GM18519 (cell line): Measurements from ENCODE around the gene MNT.

Experiments used
- ATAC-seq: cut with Tn5 transposase; IDR thresholded peaks from one replicate; pipeline ENCODE4 v1.9.1; 2021; ENCODE audit warnings: mild to moderate bottlenecking, moderate library complexity; ENCODE audit not compliant: unreplicated experiment, low FRiP score

Gene MNT

GRCh38 chr17:2366747-2367494 lies 33.9 kb downstream of the MNT start:
- no peak for ATAC-seq

- ATAC-seq: no peak
Observed at GRCh38 chr17:2365132-2365531, 35.7 kb downstream of the MNT start.

- no peak for ATAC-seq
Observed at GRCh38 chr17:2364763-2365116, 36.1 kb downstream of the MNT start.

GRCh38 chr17:2363851-2364762 lies 36.8 kb downstream of the MNT start:
- no peak for ATAC-seq

GRCh38 chr17:2363318-2363717 lies 37.5 kb downstream of the MNT start:
- no peak for ATAC-seq

DNA sequence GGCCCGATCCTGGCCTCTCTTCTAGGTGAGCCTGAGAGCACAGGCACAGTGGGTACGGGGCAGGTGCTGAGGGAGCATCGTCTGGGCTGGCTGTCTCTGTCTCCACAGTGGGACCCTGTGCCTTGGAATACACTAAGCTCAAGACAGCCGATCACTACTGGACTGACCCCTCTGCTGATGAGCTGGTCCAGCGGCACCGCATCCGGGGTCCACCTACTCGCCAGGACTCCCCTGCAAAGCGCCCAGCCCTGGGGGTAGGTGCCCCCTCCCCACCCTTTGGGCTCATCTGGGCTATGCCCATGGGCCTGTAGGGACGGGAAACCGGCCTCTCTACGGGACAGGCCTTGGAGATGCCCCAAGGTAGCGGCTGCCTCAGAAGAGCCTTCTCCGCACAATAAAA lies 38.0 kb downstream of the MNT start:
- ATAC-seq: no peak

DNA sequence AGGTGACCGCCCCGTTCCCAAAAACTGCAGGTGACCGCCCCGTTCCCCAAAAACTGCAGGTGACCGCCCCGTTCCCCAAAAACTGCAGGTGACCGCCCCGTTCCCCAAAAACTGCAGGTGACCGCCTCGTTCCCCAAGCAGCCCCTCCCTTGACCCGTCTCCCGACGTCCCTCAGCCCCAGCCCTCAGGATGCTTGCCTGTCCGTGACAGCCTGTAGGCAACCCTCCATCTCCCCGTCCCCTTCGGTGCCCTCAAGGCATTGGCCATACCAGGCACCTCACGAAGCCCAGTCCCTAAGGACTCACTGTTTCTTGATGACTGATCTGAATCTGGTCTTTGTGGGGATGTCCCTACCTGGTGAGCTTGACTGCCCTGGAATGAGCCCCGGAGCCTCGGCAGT lies 38.4 kb downstream of the MNT start:
- no peak for ATAC-seq

DNA sequence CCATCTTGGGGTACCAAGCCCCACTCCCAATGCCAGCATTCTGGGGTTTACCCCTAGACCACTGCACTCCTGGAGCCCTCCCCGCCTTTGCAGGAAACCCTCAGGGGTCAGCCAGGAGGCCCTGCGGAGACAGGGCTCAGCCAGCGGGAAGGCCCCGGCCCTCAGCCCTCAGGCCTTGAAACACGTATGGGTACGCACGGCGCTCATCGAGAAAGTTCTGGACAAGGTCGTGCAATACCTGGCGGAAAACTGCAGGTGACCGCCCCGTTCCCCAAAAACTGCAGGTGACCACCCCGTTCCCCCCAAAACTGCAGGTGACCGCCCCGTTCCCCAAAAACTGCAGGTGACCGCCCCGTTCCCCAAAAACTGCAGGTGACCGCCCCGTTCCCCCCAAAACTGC lies 38.8 kb downstream of the MNT start:
- ATAC-seq: no peak

- no peak for ATAC-seq
Observed at GRCh38 chr17:2361010-2361760, 39.7 kb downstream of the MNT start.

DNA sequence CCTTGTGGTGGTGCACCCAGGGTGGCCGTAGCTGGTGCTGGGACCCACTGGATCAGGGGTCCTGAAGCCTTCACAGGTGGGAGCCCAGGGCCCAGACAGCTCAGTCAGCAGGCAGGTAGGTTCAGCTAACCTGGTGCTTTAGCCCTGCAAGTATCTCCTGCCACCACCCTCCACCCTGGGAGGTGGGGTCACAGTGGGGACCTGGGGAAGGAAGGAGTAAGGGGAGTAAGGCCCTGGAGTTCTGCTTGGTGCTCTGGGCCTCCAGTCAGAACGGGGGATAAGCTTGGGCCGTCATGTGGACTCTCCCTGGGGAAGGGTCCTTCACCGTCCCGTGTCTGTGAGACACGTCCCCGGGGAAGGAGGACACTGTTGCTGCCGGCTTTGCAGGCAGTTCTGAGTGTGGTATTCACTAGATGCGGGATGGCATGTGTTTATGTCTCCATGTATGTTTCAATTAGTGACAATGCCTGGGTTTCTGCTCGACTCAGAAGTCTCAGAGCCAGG lies 42.9 kb downstream of the MNT start:
- ATAC-seq: no peak

- no peak for ATAC-seq
Observed at GRCh38 chr17:2357237-2357636, 43.6 kb downstream of the MNT start.

GRCh38 chr17:2354311-2354710 lies 46.5 kb downstream of the MNT start:
- no peak for ATAC-seq

DNA sequence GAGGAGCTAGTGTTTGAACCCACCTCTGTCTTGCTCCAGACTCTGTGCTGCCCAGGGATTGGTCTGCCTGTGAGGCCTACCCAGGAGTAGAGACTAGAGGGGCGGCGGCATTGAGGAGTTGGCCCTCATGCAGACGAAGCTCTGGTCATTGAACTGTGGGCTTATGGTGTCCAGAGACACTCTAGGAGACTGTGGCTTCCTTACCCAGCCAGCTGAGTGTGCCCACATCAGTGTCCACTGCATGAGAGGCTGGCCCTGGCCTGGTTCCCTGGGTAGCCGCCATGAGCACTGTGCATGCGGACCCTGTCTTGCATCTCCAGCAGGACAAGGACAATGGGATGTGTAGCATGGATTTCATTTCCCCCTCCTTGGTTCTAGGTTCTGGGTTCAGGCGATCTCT lies 49.6 kb downstream of the MNT start:
- ATAC-seq: no peak

DNA sequence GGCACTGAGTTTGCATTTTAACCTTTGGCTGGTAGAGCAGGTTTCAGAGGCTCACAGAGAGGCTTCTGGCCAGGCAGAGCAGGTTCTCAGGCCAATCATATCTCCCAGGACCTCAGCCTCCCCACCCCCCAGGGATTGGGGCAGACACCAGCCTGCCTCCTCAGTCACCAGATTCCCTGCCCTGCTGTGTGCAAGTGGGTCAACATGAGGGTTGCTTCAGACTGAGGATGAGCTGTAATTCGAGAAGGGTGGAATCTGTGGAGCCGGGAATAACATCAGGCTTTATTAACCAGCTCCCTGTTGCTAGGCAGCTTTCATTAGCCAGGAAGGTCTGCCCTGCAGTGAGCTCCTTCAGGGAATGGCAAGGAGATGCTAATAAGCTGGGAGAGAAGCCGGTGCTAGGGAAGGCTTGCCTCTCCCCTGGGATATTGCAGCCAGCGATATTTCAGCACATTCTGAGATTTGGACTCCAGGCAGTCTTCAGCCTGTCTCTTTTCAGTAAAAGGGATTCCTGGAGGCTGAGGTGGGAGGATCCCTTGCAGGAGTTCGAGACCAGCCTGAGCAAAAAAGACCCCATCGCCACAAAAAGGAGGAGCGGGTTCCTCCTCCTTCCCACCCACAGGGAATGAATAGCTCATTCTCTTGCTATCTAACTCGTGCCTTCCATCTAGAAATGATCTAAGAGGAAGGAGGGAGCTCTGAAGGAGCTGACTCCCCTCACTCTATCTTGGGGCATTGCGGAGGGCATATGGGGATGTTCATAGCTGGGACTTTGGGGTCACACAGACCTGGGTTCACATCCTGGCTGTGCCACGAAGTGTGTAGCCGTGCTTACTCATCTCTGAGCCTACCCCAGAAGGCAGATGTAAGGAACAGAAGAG lies 52.8 kb downstream of the MNT start:
- no peak for ATAC-seq

GRCh38 chr17:2346475-2346874 lies 54.4 kb downstream of the MNT start:
- no peak for ATAC-seq

DNA sequence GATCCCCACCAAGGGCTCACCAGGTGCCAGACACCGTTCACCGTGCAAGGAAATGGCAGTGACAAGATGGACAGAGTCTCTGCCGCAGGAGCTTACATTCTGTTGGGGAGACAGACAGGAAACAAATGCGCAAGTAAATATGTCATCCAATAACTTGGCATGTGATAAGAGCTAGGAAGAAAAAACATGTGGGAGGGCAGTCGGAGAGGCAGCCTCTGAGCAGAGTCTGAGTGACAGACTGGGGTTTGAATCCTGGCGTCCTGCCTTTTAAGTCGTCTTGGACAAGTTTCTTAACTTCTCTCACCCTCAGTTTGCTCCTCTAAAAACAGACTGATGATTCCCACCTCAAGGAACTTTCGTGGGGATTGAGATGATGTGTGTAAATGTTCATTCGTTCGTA lies 56.3 kb downstream of the MNT start:
- ATAC-seq: no peak

GRCh38 chr17:2343421-2343820 lies 57.4 kb downstream of the MNT start:
- ATAC-seq: no peak

DNA sequence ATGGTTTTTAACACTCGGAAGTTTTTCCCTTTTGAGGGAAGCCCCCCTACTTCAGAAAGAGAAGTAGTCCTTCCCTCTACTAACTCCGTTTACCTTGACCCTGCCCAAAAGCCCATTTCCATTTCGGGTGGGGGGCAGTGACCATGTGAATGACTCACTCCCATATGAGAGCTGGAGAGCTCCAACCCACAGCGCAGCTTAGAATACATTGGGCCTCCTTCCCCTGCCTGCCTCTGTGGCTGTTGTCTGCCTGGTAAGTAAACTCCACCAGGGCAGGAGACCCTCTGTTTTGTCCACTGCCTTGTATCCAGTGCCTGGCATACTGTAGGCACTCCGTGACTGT lies 62.6 kb downstream of the MNT start:
- ATAC-seq: no peak

- ATAC-seq: no peak
Observed at GRCh38 chr17:2337544-2338314, 63.1 kb downstream of the MNT start.
